LoVo (cell line): ENCODE results near the gene CREBBP.
A peak's percentile ranks its signal among the peaks of the same experiment; 100 is the strongest.

Experiments
- DNase-seq: peaks from one replicate; pipeline ENCODE4 v3.0.0-alpha.2; 2016; ENCODE audit warnings: low spot score

The CREBBP gene

DNA sequence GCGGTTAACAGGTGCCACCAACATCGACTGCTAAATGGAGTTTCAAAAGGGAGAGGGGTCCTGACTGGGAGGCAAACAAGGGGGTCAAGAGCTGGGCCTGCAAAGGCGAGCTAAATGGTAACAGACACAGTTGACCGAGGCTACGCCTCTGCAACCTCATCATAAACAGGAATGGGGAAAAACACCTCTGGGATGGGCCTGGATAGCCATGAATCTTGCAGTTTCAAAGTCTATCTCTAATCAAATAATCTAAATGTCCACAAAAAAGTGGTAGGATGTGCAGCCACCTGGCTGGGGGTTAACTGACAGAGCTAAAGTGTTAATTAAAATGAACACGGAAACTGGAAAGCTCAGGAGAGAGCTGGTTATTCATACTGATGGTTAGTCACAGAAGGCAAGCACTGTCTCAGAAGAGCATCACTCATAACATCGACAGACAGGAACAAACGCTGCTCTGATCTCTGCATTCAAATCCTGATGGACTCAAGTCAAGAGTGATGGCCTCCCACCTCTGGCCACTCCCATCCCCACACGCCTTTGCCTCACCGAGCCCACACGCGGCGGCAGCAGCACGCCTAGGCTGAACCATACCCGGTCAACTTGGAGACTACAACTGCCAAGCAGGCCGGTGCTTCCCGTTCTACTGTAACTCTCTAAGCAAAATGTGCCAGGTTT, 56.3 kb downstream of the CREBBP start:
- DNase-seq: no peak

DNA sequence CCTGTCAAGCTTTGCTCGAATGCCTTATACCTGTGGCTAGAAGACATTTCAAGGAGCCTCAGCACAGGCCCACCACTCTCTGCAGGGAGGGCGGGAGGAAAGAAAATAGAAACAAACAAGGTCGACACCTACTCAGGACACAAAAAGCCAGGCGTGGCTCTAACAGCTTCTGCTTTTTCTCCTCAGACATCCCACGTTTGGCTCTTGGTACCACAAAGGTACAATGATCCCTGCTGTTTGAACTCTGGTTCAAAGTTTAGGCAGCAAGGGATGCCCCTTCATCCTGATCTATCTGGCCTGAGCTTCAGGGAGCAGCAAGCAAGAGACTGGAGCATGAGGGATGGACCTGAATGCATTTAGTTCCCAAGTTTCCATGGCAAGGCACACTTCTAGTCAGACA, 57.1 kb downstream of the CREBBP start:
- no peak for DNase-seq

DNA sequence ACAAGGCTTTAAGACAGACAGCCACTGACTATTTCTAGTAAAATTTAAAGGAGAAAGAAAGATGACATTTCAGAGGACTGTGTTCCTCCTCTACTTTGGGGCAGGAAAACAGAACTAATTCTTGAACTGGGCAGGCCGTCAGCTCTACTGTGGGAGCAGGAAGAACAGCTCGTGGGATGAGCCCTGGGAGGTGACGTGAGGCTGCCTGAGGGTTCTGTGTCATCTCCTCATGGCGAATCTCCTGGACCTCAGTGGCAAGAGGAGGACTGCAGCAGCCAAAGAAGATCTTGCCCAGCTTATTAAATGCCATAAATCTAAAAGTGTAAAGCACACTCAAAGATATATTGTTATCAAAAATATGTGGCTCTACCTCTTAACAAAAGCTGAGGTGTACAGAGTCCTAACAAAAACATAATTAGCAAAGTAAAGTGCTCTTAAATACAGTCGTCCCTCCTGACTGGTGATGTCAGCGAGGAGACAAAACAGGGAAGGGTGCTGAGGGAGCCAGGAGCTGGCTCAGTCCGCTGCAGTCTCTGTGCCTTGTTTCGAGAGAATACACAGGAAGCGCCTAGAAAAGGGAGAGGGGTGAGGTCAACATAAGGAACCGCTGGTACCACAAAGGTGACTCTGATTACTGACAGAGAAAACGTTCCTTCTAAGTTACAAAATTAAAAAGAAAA, 58.0 kb downstream of the CREBBP start:
- no peak for DNase-seq

DNA sequence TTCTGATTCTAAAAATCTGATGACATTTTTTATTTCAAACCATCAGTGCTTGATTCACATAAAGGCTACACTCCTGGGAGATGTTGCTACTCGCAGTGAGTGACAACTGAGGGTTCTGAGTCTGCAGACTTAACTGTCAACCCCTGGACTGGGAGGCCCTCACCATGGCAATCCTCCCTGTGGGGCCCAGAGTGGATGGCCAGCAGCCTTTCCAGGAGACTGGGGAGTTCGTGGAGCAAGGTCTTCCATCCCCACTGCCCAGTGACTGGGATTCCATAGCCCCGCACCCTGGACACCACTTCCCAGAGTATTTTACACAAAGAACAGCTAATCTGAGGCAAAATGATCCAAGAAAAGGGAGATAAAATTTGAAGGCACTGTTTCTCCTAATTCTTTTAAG, 59.3 kb downstream of the CREBBP start:
- no peak for DNase-seq

DNA sequence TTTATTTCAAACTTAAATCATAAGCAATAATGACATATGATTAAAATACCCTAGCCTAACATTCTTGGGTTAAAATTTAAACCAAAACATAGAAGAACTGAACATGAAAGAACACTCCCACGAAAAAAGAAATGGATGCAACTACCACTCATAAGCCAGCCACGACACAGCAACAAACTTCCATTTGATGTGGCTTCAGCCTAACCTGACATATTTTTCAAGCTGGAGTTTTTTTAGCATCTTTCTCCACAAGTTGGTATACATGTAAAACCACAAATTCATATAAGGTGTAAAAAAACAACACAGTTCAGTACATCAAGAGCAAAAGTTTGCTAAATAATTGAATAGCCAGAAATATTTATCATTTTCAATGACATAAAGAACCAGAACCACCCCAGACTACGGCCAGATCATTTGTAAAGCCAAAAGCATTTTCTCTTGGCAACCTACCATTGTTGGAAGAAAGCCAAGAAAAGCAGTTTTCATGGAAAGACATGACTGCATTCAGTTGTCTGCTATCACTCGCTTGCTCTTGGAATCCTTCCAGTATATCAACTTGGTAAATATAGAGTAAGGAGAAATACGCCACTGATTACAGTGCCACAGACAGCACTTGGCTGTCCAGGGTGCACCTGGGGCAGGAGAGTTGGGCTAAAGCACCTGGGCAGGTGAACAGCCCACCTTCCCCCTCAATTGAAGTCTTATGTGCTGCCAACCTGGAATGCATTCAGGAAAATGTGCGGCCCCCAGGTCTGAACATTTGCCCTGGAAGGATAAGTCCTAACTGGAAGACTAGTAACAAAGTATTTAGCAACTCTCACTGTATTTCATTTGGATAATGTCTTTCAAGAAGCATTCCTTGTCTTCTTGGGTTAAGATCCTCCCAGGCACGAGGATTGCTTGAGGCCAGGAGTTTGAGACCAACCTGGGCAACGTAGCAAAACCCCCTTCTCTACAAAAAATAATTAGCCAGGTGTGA, 60.5 kb downstream of the CREBBP start:
- peak; percentile 73 for DNase-seq

DNA sequence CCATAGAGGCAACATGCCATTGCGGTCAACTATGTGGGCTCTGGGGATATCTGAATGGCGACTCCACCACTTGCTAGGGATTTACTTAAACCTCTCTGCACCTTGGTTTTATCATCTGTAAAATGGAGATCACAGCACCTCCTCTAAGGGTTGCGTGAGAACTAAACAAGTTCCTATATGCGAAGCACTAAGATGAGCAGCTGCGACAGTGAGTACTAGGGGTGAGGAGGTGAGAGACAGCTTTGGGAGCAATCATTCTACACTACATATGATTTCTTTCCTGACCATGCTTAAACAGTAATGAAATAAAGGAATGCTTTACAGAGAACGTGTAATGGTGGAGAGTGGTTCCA, 61.4 kb downstream of the CREBBP start:
- DNase-seq: no peak

DNA sequence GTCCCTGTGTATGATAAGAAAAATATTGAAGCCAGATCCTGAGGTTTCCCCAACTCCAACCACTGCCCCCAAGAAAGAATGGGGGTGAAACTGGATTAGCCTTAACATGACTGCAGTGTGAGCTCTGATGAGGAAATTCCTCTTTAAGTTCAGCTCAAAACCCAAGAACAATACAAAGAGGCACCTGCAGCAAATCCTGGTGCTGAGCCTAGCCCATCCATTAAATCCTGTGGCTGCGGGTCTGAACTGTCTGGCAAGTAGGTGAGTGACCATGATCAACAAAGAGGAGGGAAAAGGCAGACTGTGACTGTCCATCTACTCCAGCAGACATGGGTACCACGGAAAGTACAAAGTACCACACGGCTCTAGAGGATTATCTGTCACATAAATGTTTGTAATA, 64.2 kb downstream of the CREBBP start:
- no peak for DNase-seq

DNA sequence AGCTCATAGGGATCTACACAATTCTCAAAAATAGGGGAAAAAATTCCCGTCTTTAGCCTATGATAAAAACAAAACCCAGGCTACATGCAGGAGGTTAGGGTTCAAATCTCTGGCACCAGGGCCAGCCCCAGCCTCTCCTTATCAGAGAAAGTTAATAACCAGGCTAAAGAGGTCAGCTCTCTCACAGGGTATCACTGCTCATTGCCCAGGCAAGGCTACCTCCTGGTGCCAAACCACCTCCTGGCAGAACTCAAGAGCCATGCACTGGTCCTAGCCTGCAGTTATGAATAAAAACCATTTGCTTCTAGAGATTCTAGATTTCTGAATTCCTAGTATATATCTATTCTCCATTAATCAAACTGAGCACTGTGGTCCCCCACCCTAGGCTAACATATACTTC, 65.8 kb downstream of the CREBBP start:
- no peak for DNase-seq

DNA sequence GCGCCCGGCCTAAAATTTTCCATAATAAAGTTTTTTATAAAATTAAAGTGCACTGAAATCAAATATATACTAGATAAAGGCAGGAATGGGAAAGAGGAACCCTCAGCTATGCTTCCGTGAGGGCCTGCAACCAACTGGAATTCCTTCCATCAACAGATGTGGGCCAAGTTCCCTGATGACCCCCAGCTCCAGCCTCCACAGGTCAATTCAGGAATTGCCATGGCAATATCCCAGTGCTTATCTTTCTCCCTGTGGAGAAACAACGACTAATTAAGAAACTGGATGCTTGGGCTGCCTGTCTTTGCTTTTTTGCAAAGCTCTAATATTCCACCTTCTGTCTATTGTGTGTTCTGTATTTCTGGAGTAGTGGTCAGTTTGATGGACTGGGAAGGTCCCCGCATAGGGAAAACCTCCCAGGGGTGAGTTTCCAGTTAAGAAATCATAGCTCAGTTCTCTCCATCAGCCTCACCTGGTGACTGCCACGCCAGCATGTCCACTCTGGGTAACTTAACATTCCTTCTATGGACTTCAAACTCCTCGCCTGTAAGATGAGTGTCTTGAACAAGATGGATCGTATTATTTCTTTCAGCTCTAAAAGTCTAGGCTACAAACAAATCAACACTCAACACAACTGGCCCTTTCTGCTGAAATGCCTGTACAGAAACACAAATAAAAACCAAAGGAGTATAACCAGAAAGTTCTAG, 67.9 kb downstream of the CREBBP start:
- no peak for DNase-seq

DNA sequence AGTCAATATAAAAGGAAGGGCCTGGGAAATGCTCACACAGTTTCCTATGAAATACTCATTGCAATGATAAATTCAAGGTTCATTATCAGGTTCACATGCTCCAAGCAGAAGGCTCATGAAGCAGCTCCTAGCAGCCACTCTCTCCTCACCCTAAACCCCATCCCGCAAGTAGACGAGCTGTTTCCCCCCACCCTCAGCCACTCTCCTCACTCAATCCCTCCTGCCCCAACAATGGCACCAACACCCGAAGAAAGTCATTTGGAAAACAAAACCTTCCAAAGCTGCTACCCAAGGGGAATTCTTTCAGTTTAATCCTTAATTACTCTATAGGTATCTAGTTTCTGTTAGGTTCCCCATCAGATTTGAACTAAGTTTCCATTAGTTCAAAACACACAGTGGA, 69.7 kb downstream of the CREBBP start:
- no peak for DNase-seq

DNA sequence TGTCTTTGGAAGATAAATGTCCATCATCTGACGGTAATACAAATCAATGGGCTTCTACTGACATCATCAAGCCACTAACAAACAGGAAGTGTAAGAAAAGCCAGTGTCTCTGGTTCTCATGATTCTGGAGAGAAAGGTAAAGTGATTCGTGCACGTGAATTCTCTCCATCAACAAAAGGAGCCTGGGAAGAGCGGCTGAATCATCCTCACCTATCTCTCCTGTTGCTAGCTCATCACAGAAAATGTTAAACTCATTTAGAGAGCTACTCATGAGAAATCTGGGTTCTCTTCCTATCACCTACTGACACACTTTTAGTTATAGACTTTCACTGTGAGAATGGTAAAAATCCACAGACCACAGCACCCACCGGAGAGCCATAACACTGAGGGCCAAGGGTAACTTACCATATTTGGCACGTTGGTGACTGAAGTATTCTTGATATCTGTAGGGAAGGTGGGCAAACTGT, 70.3 kb downstream of the CREBBP start:
- DNase-seq: no peak

DNA sequence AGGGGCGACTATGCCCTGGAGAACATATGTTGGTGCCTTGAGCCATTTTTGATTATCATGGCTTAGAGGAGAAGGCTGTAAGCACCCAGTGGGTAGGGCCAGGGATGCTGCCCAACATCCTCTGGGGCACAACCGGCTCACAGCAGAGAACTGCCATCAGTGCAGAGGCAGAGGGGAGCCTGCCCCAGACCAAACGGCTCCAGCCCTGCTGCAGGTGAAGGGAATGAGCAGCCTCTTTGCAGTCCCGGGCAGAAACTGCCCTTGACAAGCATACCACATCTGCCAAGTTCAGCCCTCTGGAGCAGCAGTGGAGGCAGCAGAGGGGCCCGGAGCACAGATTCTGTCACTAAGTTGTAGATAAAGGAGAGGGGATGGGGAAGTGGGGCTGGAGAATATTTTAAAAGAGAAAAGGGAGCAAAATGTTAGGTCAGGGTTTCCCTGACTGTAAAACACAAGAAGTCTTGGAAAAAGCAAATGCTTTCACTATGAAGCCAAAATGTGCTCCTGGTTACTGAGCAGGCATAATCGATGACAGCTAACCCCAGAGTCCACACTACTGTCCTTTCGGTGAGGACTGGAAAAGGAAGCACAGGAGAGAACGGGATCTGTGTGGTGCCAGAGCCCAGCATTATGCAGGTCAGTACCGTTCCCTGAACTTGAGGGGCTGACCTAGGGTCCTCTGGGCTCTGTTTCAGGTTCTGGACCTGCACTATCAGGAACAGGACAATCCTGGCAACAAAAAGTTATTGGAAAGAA, 72.0 kb downstream of the CREBBP start:
- no peak for DNase-seq

DNA sequence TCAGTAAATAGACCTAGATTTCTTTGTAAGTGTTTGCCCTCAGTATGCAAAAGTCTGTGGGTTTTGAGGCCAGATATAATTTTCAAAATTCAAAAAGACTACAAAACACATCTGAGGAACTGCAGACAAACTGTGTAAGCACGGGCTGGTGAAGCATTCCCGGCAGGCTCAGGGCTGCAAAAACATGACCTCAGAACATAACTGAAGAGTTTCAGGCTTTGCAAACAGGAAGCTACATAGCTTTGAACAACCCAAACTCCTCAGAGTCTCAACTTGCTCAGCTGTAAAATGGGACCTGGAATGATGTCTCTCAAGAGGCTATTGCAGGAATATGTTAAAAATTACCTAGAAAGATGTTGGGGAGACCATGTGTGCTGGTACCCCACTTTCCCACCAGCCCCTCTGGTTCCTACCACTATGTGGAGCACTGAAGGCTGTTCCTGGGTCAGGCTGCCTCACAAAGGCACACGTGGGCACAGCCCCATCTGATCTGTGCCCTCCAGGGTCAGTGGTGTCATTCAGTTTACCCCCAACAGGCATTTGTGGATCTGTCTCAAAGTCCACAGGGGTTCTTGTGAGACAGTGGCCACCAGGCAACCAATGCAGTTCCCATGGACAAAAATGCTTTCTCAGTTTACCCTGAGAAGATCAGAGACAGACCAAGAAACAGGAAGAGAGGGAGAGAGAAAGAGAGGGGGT, 72.9 kb downstream of the CREBBP start:
- DNase-seq: no peak

DNA sequence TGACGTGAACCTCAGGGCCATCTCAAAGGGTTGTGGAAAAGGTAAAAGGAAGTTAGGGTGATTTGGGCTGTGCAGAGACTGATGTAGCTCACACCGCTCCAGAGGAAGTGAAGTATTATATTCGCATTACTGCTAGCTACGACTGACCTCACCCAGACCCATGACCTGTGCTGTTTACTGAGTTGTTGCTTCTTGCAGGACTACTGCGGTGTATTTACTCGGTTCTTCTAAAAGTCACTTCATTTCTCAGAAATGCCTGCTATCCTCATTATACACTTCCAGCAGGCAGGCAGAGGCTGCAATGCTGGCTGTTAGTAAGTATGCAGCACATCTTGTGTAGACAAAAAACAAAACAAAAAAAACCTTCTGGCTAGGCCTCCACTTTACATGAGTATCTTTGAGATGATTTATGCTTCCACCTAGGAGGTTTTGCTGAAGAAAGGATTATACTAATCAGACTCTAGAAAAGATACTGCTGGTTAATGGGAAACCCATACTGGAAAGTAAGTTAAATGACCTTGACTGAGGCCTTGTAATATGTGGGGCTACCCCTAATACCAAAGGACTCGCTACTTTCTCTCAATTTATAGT, 76.0 kb downstream of the CREBBP start:
- DNase-seq: no peak

DNA sequence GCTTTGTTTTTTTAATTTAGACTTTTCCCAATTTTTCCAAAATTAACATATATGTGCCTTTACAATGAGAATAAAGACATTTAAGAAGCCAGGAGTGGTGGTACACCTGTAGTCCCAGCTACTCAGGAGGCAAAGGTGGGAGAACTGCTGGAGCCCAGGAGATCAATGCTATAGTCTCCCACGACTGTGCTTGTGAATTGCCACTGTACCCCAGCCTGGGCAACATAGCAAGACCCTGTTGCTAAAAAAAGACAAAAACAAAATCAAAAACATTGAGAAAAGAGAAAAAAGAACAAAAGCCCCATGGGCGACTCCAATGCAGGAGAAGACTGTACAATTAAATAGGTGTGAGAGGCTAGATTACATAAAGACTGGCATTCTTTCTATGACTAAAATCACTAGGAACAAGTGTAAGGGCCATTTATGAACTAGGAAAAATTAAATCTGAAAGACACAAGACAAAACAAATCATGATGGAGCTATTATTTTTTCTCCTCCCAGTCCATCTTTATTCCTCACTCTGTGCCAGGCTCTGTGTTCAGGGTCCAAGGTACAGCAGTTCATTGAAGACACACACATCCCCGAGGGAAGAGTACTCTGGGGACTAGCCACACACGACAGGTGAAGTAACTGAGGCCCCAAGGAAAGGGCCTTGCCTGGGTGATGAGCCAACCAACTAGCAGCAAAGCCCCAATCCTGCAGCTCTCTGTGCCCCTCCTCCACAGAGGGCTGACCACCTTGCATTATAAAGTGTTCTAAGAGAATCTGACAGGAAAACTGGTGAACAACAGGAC, 79.8 kb downstream of the CREBBP start:
- no peak for DNase-seq

DNA sequence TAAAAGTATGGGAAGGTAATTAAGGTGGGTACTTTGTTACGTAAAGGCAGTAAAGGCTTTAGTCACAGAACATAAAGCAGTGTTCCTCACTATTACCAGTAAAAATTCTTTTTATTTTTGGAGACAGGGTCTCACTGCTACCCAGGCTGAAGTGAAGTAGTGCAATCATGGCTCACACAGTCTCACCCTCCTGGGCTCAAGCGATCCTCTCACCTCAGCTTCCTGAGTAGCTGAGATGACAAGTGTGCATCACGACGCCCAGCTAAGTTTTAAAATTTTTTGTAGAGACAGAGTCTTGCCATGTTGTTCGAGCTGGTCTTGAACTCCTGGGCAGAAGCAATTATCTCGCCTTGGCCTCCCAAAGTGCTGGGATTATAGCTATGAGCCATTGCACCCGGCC, 80.5 kb downstream of the CREBBP start:
- DNase-seq: no peak

DNA sequence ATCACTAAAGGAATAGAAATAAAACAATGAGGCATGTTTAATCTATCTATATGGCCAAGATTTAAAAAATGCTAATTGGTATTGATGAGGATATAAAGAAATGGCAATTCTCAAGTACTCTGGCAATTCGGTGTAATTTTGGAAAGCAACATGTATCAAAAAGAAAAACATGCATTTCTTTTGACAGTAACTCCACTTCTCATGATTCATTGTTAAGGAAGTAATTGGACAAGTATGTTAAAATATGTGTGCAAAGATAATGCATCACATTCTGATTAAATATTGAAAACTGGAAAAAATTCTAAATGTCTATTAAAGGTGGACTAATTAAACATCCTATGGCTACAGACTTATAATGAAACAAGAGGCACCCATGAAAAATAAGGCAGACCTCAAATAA, 81.2 kb downstream of the CREBBP start:
- DNase-seq: no peak

DNA sequence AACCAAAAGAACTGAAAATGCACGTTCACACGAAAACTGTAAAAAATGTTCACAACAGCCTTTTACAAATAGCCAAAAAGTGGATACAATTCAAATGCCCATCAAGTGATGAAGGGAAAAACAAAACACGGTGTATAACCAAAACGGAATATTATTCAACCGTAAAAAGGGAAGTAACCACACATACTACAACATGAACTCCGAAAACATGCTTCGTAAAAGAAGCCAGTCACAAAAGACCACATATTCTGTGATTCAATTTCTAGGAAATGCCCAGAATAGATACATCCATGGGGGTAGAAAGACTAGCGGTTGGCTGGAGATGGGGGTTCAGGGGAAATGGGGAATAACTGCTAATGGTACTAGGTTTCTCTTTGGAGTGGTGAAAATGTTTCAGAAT, 81.7 kb downstream of the CREBBP start:
- DNase-seq: no peak
